K562 (cell line): ENCODE measurements around the gene ZNF773. TPM values are rescaled to one million over a fixed set of nuclear protein-coding genes. Genes with fewer than 3 reads are reported as not detected.

Source experiments
- ATAC-seq: fragments of 200-7000 bp; cut with Tn5 transposase; 3 replicates; pipeline ENCODE4 v1.9.1; 2020; ENCODE audit warnings: moderate library complexity
- BruUV-seq: library from RNA; stranded (reverse); fragments of 400-500 nt; replicated peaks from 2 replicates; lab custom pipeline; 2021; lab: Mats Ljungman, UMichigan
- CTCF ChIA-PET: fragments of 300-600 bp; formaldehyde crosslinking; extraction: SDS; loops from one replicate; lab custom pipeline; 2021; ENCODE audit warnings: low intra/inter-chr PET ratio; lab: Yijun Ruan, JAX
- POLR2A ChIA-PET: fragments of 300-600, 350-650 bp; sonication (Branson Sonifier 250); formaldehyde crosslinking; extraction: SDS; loops from one replicate; lab custom pipeline; 2021; ENCODE audit warnings: antibody characterized with exemption, inconsistent platforms; lab: Yijun Ruan, JAX
- DNase-seq, 4 experiments: peaks; one replicate each; pipeline versions ENCODE4 v3.0.0 to v3.0.0-alpha.2; 2011 to 2018; ENCODE audit warnings: low spot score in 3 of 4, mixed read lengths in 3 of 4; ENCODE audit errors: extremely low read depth in 1 of 4
- FAIRE-seq: peaks from 2 replicates; lab custom pipeline; 2011; peaks lifted over from hg19 to GRCh38; lab: Jason Lieb, UNC
- H2AFZ ChIP-seq: 2 replicates; pipeline ENCODE4 v1.6.0; 2011; ENCODE audit warnings: low read depth, low read length, control low read depth, inconsistent platforms
- H3K27ac ChIP-seq: fragments of 200-600 bp; 3 replicates; pipeline ENCODE4 v1.8.0; 2011; ENCODE audit warnings: low read depth, mild to moderate bottlenecking, control low read depth, inconsistent platforms, low read length, moderate library complexity, mixed read lengths; ENCODE audit errors: extremely low read depth
- H3K27me3 ChIP-seq, 2 experiments: fragments of 300-600 bp in 1 of 2; 2 replicates in 1 of 2; 3 replicates in 1 of 2; pipeline versions ENCODE4 v1.6.0 to v1.8.0; 2011; ENCODE audit warnings: inconsistent platforms in 2 of 2, low read length in 2 of 2, mild to moderate bottlenecking in 1 of 2, mixed read lengths in 1 of 2, moderate library complexity in 1 of 2; ENCODE audit not compliant: control insufficient read depth in 2 of 2, insufficient read depth in 2 of 2
- H3K36me3 ChIP-seq: fragments of 300-600 bp; 3 replicates; pipeline ENCODE4 v1.8.0; 2011; ENCODE audit warnings: mild to moderate bottlenecking, low read length, inconsistent platforms; ENCODE audit not compliant: control insufficient read depth, insufficient read depth
- H3K4me1 ChIP-seq, 2 experiments: fragments of 200-600 bp in 1 of 2; replicated peaks in 1 of 2; 2 replicates in 1 of 2; 3 replicates in 1 of 2; pipeline versions ENCODE4 v1.5.1 to v1.8.0; 2011; ENCODE audit warnings: inconsistent platforms in 2 of 2, low read length in 2 of 2, mild to moderate bottlenecking in 1 of 2, mixed read lengths in 1 of 2, moderate library complexity in 1 of 2; ENCODE audit not compliant: control insufficient read depth in 2 of 2, insufficient read depth in 2 of 2
- H3K4me2 ChIP-seq: 2 replicates; pipeline ENCODE4 v1.6.1; 2011; ENCODE audit warnings: low read length, control low read depth, inconsistent platforms, mixed read lengths; ENCODE audit not compliant: insufficient read depth
- H3K4me3 ChIP-seq: fragments of 200-600 bp; sonication (generic), shearing (Covaris generic); 2 replicates; pipeline ENCODE4 v1.5.1; 2016; ENCODE audit warnings: control low read depth, inconsistent platforms
- H3K79me2 ChIP-seq: fragments of 200-600 bp; 3 replicates; pipeline ENCODE4 v1.8.0; 2011; ENCODE audit warnings: low read length, inconsistent platforms; ENCODE audit not compliant: control insufficient read depth, insufficient read depth
- H3K9ac ChIP-seq, 2 experiments: 2 replicates each; pipeline versions ENCODE4 v1.6.0 to v1.6.1; 2011; ENCODE audit warnings: low read depth in 2 of 2, low read length in 2 of 2, control low read depth in 1 of 2, inconsistent platforms in 1 of 2, mild to moderate bottlenecking in 1 of 2, mixed read lengths in 1 of 2; ENCODE audit not compliant: insufficient read depth in 1 of 2
- H3K9me1 ChIP-seq: one replicate; pipeline ENCODE4 v1.6.0; 2011; ENCODE audit warnings: inconsistent platforms, mild to moderate bottlenecking, low read length, moderate library complexity; ENCODE audit not compliant: control insufficient read depth, insufficient read depth
- H3K9me3 ChIP-seq: replicated peaks from 2 replicates; pipeline ENCODE4 v1.5.1; 2011; ENCODE audit warnings: low read depth, low read length, inconsistent platforms; ENCODE audit not compliant: control insufficient read depth, insufficient read depth
- H4K20me1 ChIP-seq: replicated peaks from 2 replicates; pipeline ENCODE4 v1.6.1; 2011; ENCODE audit warnings: low read length, inconsistent platforms, mixed read lengths; ENCODE audit not compliant: control insufficient read depth, insufficient read depth
- CEBPB ChIP-seq: fragments of 450-650 bp; IDR thresholded peaks from 2 replicates; pipeline ENCODE4 v1.6.1; 2016; ENCODE audit warnings: missing genetic modification characterization, missing compliant biosample characterization
- STAG1 ChIP-seq: sonication (generic); formaldehyde crosslinking; IDR thresholded peaks from 2 replicates; pipeline ENCODE4 v1.5.0; 2020; ENCODE audit warnings: missing genetic modification reagents, borderline replicate concordance
- WGBS: fragments of 100-300 bp; shearing (Covaris generic); methylation state at CpG from one replicate; pipeline ENCODE4 v1.1.6; 2016; ENCODE audit warnings: low coverage, mixed read lengths; ENCODE audit not compliant: insufficient coverage; ENCODE audit errors: missing lambda C conversion rate; 5-methylcytosine and 5-hydroxymethylcytosine counted together
- in situ Hi-C: fragments of 300-500 bp; cut with MboI; formaldehyde crosslinking; loops from 4 replicates; pipeline ENCODE4 v1.15.0; 2018; ENCODE audit warnings: inconsistent platforms, mixed read lengths
- intact Hi-C: fragments of 100-400 bp; cut with micrococcal nuclease; formaldehyde crosslinking; loops from 2 replicates; pipeline ENCODE4 v1.14.2; 2022
- polyA plus RNA-seq, 8 experiments: library from polyadenylated mRNA; depleted of rRNA in 4 of 8; stranded (reverse) in 5 of 8; unstranded in 3 of 8; fragments of >200 nt; fragmentation: Nextera tagmentation in 2 of 8; fragmentation: Illumina TruSeq in 1 of 8; extraction: Ambion mirVana in 2 of 8; extraction: Trizol in 1 of 8; gene quantifications; 2 replicates each; pipeline versions ENCODE4 v1.2.1 to v1.2.3, GENCODE V29; 2011 to 2014; ENCODE audit warnings: inconsistent platforms in 1 of 8, missing spikeins in 1 of 8
- small RNA-seq: library from RNA; depleted of rRNA; stranded (forward); fragments of <200 nt; gene quantifications from one replicate; pipeline ENCODE3, GENCODE V24; 2014
- total RNA-seq, 7 experiments: library from RNA; depleted of rRNA in 6 of 7; stranded (reverse); fragments of >200 nt in 6 of 7; fragmentation: Illumina TruSeq in 2 of 7; extraction: Trizol in 2 of 7; gene quantifications; 2 replicates each; pipeline versions ENCODE4 v1.2.1 to v1.2.3, GENCODE V29; 2011 to 2021; ENCODE audit warnings: low replicate concordance in 1 of 7
- TF ChIP-seq, protein P1 (sequence below): fragments of 450-650 bp; formaldehyde crosslinking; IDR thresholded peaks from 2 replicates; pipeline ENCODE4 v1.4.0; 2020; ENCODE audit warnings: mild to moderate bottlenecking, mixed read lengths

ZNF773 gene
- total and polyA plus RNA-seq, 9 of the 15 experiments (the other 6 are each of a cell fraction or from before 2014, with no cell fraction given): 0.04 to 2.0 (median 0.45) TPM; not detected in 3

DNA sequence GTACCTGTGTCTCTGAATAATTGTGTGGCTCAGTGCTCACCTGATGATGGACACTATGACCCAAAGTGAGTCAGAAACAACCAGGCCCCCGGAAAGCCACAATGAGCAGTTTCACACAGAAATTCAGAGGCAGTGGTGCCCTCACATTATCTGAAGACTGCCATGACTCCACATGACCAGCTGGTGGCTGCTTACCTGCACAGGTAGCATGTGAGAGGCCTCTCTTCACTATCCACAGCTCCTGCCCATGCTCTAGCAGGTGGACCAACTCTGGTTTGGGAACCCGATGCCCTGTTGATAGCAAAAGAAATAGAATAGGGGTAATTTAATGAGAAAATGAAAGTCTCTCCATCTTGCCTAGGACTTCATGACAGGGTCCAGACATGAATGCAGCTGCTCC lies 52.7 kb downstream of the ZNF773 start (continued):
- TF ChIP-seq STAG1 (CRISPR knock-in tag): no peak

DNA sequence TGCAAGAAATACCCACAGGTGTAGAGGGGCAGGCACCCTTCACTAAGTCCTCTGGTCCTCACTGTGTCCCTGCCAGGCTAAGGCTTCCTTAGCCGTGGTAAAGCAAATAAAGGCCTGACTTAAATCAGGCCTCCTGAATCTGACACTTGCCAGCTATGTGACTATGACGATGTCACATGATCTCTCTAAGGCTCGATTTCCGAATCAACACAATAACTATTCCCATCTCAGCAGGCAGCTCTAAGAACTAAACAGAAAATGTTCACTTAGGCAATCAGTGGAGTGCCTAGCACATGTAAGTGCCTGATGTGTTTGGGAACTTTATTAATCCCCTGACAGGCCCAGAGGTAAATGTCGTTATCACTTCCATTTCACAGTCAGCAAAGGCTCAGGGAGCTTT lies 57.9 kb downstream of the ZNF773 start:
- in situ Hi-C loops: no loop called here
- FAIRE-seq: no peak

More for the DNA sequence above, 57.9 kb downstream of the ZNF773 start:
- H3K36me3 ChIP-seq: peaks cover 22% of the 10 kb centered on the region
- H4K20me1 ChIP-seq: no peaks in the 10 kb centered on the region
- no peak for DNase-seq
- no peak overlapping the region for H3K4me3 ChIP-seq
- BruUV-seq: no TSS peak
- no peak overlapping the region for H3K9ac ChIP-seq
- H3K9me1 ChIP-seq: no peaks in the 10 kb centered on the region
- intact Hi-C loops: no loop called here
- H3K4me1 ChIP-seq: peaks cover 0 to 11% of the 10 kb centered on the region in 2 experiments; a peak in 2 of 5 replicates
- WGBS: 24% methylated on average over 5 of the region's 5 CpGs
- no peak overlapping the region for H2AFZ ChIP-seq
- 0 out of 2 replicates have a peak, but pooled peaks cover 5% of the 10 kb centered on the region for H3K9me3 ChIP-seq
- TF ChIP-seq, protein P1, sequence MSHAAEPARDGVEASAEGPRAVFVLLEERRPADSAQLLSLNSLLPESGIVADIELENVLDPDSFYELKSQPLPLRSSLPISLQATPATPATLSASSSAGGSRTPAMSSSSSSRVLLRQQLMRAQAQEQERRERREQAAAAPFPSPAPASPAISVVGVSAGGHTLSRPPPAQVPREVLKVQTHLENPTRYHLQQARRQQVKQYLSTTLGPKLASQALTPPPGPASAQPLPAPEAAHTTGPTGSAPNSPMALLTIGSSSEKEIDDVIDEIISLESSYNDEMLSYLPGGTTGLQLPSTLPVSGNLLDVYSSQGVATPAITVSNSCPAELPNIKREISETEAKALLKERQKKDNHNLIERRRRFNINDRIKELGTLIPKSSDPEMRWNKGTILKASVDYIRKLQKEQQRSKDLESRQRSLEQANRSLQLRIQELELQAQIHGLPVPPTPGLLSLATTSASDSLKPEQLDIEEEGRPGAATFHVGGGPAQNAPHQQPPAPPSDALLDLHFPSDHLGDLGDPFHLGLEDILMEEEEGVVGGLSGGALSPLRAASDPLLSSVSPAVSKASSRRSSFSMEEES: peak; percentile 62
- no peak for TF ChIP-seq CEBPB (tag)
- CTCF ChIA-PET: no interaction called here
- H3K27ac ChIP-seq: no peak overlapping the region
- POLR2A ChIA-PET: no interaction called here
- H3K27me3 ChIP-seq: no peaks in the 10 kb centered on the region; a peak in 1 of 5 replicates
- no peak for ATAC-seq
- no peak overlapping the region; the same call in 1 of the 2 replicates for H3K4me2 ChIP-seq
- H3K79me2 ChIP-seq: peaks cover 20% of the 10 kb centered on the region

Small RNA genes lying within 50 kb of the gene (small RNA-seq; reads per million reads assigned to genes)
- not detected for gene VN1R107P

Other genes starting within 250 kb of the ZNF773 start
Only the 7 nearest of the 23 such genes appear.
- gene ZNF749, start 64.6 kb upstream of the ZNF773 start, total RNA-seq (2014; rRNA removed): 13.7 and 20.1 TPM in 2 replicates
- gene ZNF749, start 64.6 kb upstream of the ZNF773 start, total RNA-seq (2014; rRNA removed; fragmentation: Illumina TruSeq; extraction: Trizol): 14.8 and 15.6 TPM in 2 replicates
- 13.8 and 15.0 TPM in 2 replicates for gene ZNF749, start 64.6 kb upstream of the ZNF773 start, total RNA-seq (2015; rRNA removed; fragmentation: Illumina TruSeq; extraction: Trizol)
- 16.3 and 19.2 TPM in 2 replicates for gene ZNF749, start 64.6 kb upstream of the ZNF773 start, total RNA-seq (2021)
- gene ZNF749, start 64.6 kb upstream of the ZNF773 start, polyA plus RNA-seq (2011; rRNA removed): 28.8 and 33.2 TPM in 2 replicates
- 13.7 and 17.5 TPM in 2 replicates for gene ZNF749, start 64.6 kb upstream of the ZNF773 start, polyA plus RNA-seq (2014; fragmentation: Illumina TruSeq; extraction: Trizol)
- 1 to 10 TPM; 5.3 to 7.8 TPM for gene ZNF749, start 64.6 kb upstream of the ZNF773 start, polyA plus RNA-seq (2014; fragmentation: Nextera tagmentation; extraction: Ambion mirVana)
- 19.4 and 24.2 TPM in 2 replicates for gene ZNF749, start 64.6 kb upstream of the ZNF773 start, polyA plus RNA-seq (2014; rRNA removed)
- gene VN1R1, start 42.8 kb upstream of the ZNF773 start, total RNA-seq (2014; rRNA removed): 0.14 TPM in 1 of 2 replicates, not detected in the other
- 0.07 TPM in 1 of 2 replicates, not detected in the other for gene VN1R1, start 42.8 kb upstream of the ZNF773 start, total RNA-seq (2014; rRNA removed; fragmentation: Illumina TruSeq; extraction: Trizol)
- not detected in 2 replicates for gene VN1R1, start 42.8 kb upstream of the ZNF773 start, total RNA-seq (2015; rRNA removed; fragmentation: Illumina TruSeq; extraction: Trizol)
- not detected in 2 replicates for gene VN1R1, start 42.8 kb upstream of the ZNF773 start, total RNA-seq (2021)
- gene VN1R1, start 42.8 kb upstream of the ZNF773 start, polyA plus RNA-seq (2011; rRNA removed): 0.10 and 0.11 TPM in 2 replicates
- not detected in 2 replicates for gene VN1R1, start 42.8 kb upstream of the ZNF773 start, polyA plus RNA-seq (2014; fragmentation: Illumina TruSeq; extraction: Trizol)
- gene VN1R1, start 42.8 kb upstream of the ZNF773 start, polyA plus RNA-seq (2014; fragmentation: Nextera tagmentation; extraction: Ambion mirVana): under 1 TPM; 0.08 to 0.10 TPM
- 0.04 TPM in 1 of 2 replicates, not detected in the other for gene VN1R1, start 42.8 kb upstream of the ZNF773 start, polyA plus RNA-seq (2014; rRNA removed)
- 0.98 and 1.6 TPM in 2 replicates for gene ZNF772, start 22.4 kb upstream of the ZNF773 start, total RNA-seq (2014; rRNA removed)
- 1.3 and 2.0 TPM in 2 replicates for gene ZNF772, start 22.4 kb upstream of the ZNF773 start, total RNA-seq (2014; rRNA removed; fragmentation: Illumina TruSeq; extraction: Trizol)
- 1.1 and 1.4 TPM in 2 replicates for gene ZNF772, start 22.4 kb upstream of the ZNF773 start, total RNA-seq (2015; rRNA removed; fragmentation: Illumina TruSeq; extraction: Trizol)
- 1.2 and 1.3 TPM in 2 replicates for gene ZNF772, start 22.4 kb upstream of the ZNF773 start, total RNA-seq (2021)
- 0.70 and 1.9 TPM in 2 replicates for gene ZNF772, start 22.4 kb upstream of the ZNF773 start, polyA plus RNA-seq (2011; rRNA removed)
- gene ZNF772, start 22.4 kb upstream of the ZNF773 start, polyA plus RNA-seq (2014; fragmentation: Illumina TruSeq; extraction: Trizol): 0.77 and 1.1 TPM in 2 replicates
- under 1 TPM; 0.13 to 0.21 TPM for gene ZNF772, start 22.4 kb upstream of the ZNF773 start, polyA plus RNA-seq (2014; fragmentation: Nextera tagmentation; extraction: Ambion mirVana)
- 0.28 and 0.51 TPM in 2 replicates for gene ZNF772, start 22.4 kb upstream of the ZNF773 start, polyA plus RNA-seq (2014; rRNA removed)
- 1.4 and 1.6 TPM in 2 replicates for gene ZNF419, start 12.2 kb upstream of the ZNF773 start, total RNA-seq (2014; rRNA removed)
- gene ZNF419, start 12.2 kb upstream of the ZNF773 start, total RNA-seq (2014; rRNA removed; fragmentation: Illumina TruSeq; extraction: Trizol): 1.8 and 2.3 TPM in 2 replicates
- gene ZNF419, start 12.2 kb upstream of the ZNF773 start, total RNA-seq (2015; rRNA removed; fragmentation: Illumina TruSeq; extraction: Trizol): 1.2 and 1.3 TPM in 2 replicates
- gene ZNF419, start 12.2 kb upstream of the ZNF773 start, total RNA-seq (2021): 1.5 TPM in 2 replicates
- gene ZNF419, start 12.2 kb upstream of the ZNF773 start, polyA plus RNA-seq (2011; rRNA removed): 1.7 and 5.4 TPM in 2 replicates
- 1.3 TPM in 2 replicates for gene ZNF419, start 12.2 kb upstream of the ZNF773 start, polyA plus RNA-seq (2014; fragmentation: Illumina TruSeq; extraction: Trizol)
- under 1 TPM; 0.07 to 0.50 TPM for gene ZNF419, start 12.2 kb upstream of the ZNF773 start, polyA plus RNA-seq (2014; fragmentation: Nextera tagmentation; extraction: Ambion mirVana)
- 1.3 and 2.2 TPM in 2 replicates for gene ZNF419, start 12.2 kb upstream of the ZNF773 start, polyA plus RNA-seq (2014; rRNA removed)
- gene ZNF549, start 27.4 kb downstream of the ZNF773 start, total RNA-seq (2014; rRNA removed): 0.16 and 0.18 TPM in 2 replicates
- gene ZNF549, start 27.4 kb downstream of the ZNF773 start, total RNA-seq (2014; rRNA removed; fragmentation: Illumina TruSeq; extraction: Trizol): 0.29 and 0.48 TPM in 2 replicates
- 0.11 and 0.25 TPM in 2 replicates for gene ZNF549, start 27.4 kb downstream of the ZNF773 start, total RNA-seq (2015; rRNA removed; fragmentation: Illumina TruSeq; extraction: Trizol)
- 0.22 TPM in 2 replicates for gene ZNF549, start 27.4 kb downstream of the ZNF773 start, total RNA-seq (2021)
- gene ZNF549, start 27.4 kb downstream of the ZNF773 start, polyA plus RNA-seq (2011; rRNA removed): 0.08 and 0.68 TPM in 2 replicates
- gene ZNF549, start 27.4 kb downstream of the ZNF773 start, polyA plus RNA-seq (2014; fragmentation: Illumina TruSeq; extraction: Trizol): 0.25 and 0.29 TPM in 2 replicates
- gene ZNF549, start 27.4 kb downstream of the ZNF773 start, polyA plus RNA-seq (2014; fragmentation: Nextera tagmentation; extraction: Ambion mirVana): under 1 TPM; 0.03 to 0.14 TPM
- gene ZNF549, start 27.4 kb downstream of the ZNF773 start, polyA plus RNA-seq (2014; rRNA removed): 0.12 and 0.25 TPM in 2 replicates
- gene ZNF550, start 59.9 kb downstream of the ZNF773 start, total RNA-seq (2014; rRNA removed): 3.9 and 5.0 TPM in 2 replicates
- 5.1 and 6.4 TPM in 2 replicates for gene ZNF550, start 59.9 kb downstream of the ZNF773 start, total RNA-seq (2014; rRNA removed; fragmentation: Illumina TruSeq; extraction: Trizol)
- 3.5 TPM in 2 replicates for gene ZNF550, start 59.9 kb downstream of the ZNF773 start, total RNA-seq (2015; rRNA removed; fragmentation: Illumina TruSeq; extraction: Trizol)
- 4.8 and 5.2 TPM in 2 replicates for gene ZNF550, start 59.9 kb downstream of the ZNF773 start, total RNA-seq (2021)
- 11.8 and 12.8 TPM in 2 replicates for gene ZNF550, start 59.9 kb downstream of the ZNF773 start, polyA plus RNA-seq (2011; rRNA removed)
- gene ZNF550, start 59.9 kb downstream of the ZNF773 start, polyA plus RNA-seq (2014; fragmentation: Illumina TruSeq; extraction: Trizol): 4.4 and 4.6 TPM in 2 replicates
- gene ZNF550, start 59.9 kb downstream of the ZNF773 start, polyA plus RNA-seq (2014; fragmentation: Nextera tagmentation; extraction: Ambion mirVana): 1 to 10 TPM; 1.6 to 1.7 TPM
- gene ZNF550, start 59.9 kb downstream of the ZNF773 start, polyA plus RNA-seq (2014; rRNA removed): 4.3 and 5.0 TPM in 2 replicates
- 0.78 and 1.1 TPM in 2 replicates for gene ZNF416, start 79.0 kb downstream of the ZNF773 start, total RNA-seq (2014; rRNA removed)
- 1.2 and 1.6 TPM in 2 replicates for gene ZNF416, start 79.0 kb downstream of the ZNF773 start, total RNA-seq (2014; rRNA removed; fragmentation: Illumina TruSeq; extraction: Trizol)
- 1.1 and 1.2 TPM in 2 replicates for gene ZNF416, start 79.0 kb downstream of the ZNF773 start, total RNA-seq (2015; rRNA removed; fragmentation: Illumina TruSeq; extraction: Trizol)
- 1.3 and 1.6 TPM in 2 replicates for gene ZNF416, start 79.0 kb downstream of the ZNF773 start, total RNA-seq (2021)
- 1.3 and 2.0 TPM in 2 replicates for gene ZNF416, start 79.0 kb downstream of the ZNF773 start, polyA plus RNA-seq (2011; rRNA removed)
- gene ZNF416, start 79.0 kb downstream of the ZNF773 start, polyA plus RNA-seq (2014; fragmentation: Illumina TruSeq; extraction: Trizol): 1.3 and 1.5 TPM in 2 replicates
- gene ZNF416, start 79.0 kb downstream of the ZNF773 start, polyA plus RNA-seq (2014; fragmentation: Nextera tagmentation; extraction: Ambion mirVana): under 1 TPM; 0.20 to 0.27 TPM
- 0.61 and 1.1 TPM in 2 replicates for gene ZNF416, start 79.0 kb downstream of the ZNF773 start, polyA plus RNA-seq (2014; rRNA removed)